Measurements from ENCODE around the gene KDM2B.
A peak's percentile ranks its signal among the peaks of the same experiment; 100 is the strongest.

Gene KDM2B

DNA sequence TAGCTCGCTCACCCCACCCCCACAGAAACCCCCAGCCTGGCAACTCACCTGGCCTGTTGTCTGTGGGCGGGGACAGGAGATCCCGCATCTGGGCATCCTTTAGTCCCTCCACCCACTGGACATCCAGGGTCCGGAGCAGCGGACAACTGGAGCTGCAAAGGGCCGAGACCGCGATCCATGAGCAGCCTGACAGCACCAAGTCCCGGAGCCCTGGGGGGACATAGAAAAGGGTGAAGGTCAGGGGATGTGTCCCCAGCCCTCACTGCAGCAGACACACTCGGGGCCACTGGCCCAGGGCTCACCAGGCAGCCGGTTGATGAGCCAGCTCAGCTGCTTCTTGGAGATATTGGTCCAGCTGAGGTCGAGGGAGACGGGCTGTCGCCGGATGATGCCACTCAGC lies 140.1 kb downstream of the KDM2B start:
- peaks cover 100% of the 10 kb centered on the region for H3K36me3 Mint-ChIP-seq (ENCODE audit: low read depth)
- H3K4me3 Mint-ChIP-seq: no peak overlapping the region
- H3K27ac Mint-ChIP-seq: no peak overlapping the region
- no peaks in the 10 kb centered on the region for H3K27me3 Mint-ChIP-seq
- peaks cover 38% of the 10 kb centered on the region for H3K4me1 Mint-ChIP-seq (ENCODE audit: low read depth)
- intact Hi-C loops (cut with micrococcal nuclease): loop anchor here (5.0 kb wide), 1 partner anchor 378 kb away; no protein-coding TSS in a partner anchor
- H3K9me3 Mint-ChIP-seq: peaks cover 11% of the 10 kb centered on the region

DNA sequence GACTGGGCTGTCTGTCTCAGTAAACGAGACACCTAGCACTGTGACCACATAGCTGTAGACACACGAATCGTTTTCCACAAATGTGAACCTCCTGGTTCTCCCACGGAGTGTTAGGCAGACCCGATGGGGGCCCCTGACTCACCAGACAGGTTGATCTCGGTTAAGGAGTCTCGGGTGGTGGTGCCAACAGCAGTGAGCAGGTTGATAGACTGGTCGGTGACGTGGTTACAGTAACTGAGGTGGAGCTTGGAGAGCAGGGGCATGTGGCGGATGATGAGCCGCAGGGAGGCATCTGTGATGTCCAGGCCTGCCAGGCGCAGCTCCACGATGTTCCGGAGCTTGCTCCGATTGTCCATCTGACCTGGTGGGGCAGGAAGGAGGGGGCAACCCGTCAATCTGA lies 141.1 kb downstream of the KDM2B start:
- Mint-ChIP-seq H3K4me3 (no peak overlapping the region), H3K9me3 (peaks cover 11% of the 10 kb centered on the region), H3K4me1 (ENCODE audit: low read depth) (peaks cover 38% of the 10 kb centered on the region), H3K36me3 (ENCODE audit: low read depth) (peaks cover 100% of the 10 kb centered on the region), H3K27ac (no peak overlapping the region), H3K27me3 (no peaks in the 10 kb centered on the region)
- intact Hi-C loops (cut with micrococcal nuclease): loop anchor here (5.0 kb wide), 1 partner anchor 377 kb away; no protein-coding TSS in a partner anchor

DNA sequence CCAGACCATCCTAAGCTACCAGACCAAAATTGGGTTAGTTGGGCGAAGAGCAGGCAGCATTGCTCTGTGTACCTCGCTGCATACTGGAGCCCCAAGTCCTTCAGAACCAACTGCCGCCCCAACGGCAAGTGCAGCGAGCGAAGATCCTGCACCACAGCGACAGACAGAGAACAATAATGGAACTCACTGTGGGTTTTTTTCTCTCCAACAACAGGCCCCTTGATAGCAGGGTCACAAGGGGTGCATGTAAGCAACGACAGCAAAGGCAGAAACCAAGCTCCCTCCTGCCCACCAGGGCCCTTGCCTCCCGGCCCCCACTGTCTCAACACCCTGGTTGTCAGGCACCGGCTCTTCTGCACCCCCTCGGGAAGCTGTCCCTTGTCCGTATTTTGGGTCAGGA lies 141.9 kb downstream of the KDM2B start:
- Mint-ChIP-seq H3K27me3 (no peaks in the 10 kb centered on the region), H3K27ac (no peak overlapping the region), H3K4me1 (ENCODE audit: low read depth) (peaks cover 35% of the 10 kb centered on the region), H3K36me3 (ENCODE audit: low read depth) (peaks cover 100% of the 10 kb centered on the region), H3K9me3 (peaks cover 11% of the 10 kb centered on the region), H3K4me3 (no peak overlapping the region)
- intact Hi-C loops (cut with micrococcal nuclease): no loop called here

DNA sequence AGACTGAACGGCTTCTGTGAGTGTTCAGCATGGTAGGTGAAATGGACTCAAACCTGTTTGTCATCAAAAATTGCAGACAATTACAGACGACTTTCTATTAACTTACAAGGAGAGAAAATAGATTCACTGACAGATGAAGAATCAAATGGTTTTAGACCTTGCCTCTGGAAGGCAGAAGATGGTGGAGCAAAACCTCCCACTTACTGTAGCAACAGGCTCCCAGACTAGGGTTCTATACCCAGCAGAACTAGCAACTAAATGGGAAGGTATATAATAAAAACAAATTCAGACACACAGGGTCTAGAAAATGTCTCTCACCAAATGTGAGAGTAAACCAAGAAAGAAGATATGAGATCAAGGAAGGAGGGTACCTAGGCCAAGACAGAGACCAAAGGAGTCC lies 144.1 kb downstream of the KDM2B start:
- intact Hi-C loops (cut with micrococcal nuclease): no loop called here
- peaks cover 11% of the 10 kb centered on the region for H3K9me3 Mint-ChIP-seq
- H3K27me3 Mint-ChIP-seq: no peaks in the 10 kb centered on the region
- no peak overlapping the region for H3K4me3 Mint-ChIP-seq
- peaks cover 100% of the 10 kb centered on the region for H3K36me3 Mint-ChIP-seq (ENCODE audit: low read depth)
- peak overlapping the region; percentile 30 for H3K27ac Mint-ChIP-seq
- H3K4me1 Mint-ChIP-seq (ENCODE audit: low read depth): peaks cover 31% of the 10 kb centered on the region

DNA sequence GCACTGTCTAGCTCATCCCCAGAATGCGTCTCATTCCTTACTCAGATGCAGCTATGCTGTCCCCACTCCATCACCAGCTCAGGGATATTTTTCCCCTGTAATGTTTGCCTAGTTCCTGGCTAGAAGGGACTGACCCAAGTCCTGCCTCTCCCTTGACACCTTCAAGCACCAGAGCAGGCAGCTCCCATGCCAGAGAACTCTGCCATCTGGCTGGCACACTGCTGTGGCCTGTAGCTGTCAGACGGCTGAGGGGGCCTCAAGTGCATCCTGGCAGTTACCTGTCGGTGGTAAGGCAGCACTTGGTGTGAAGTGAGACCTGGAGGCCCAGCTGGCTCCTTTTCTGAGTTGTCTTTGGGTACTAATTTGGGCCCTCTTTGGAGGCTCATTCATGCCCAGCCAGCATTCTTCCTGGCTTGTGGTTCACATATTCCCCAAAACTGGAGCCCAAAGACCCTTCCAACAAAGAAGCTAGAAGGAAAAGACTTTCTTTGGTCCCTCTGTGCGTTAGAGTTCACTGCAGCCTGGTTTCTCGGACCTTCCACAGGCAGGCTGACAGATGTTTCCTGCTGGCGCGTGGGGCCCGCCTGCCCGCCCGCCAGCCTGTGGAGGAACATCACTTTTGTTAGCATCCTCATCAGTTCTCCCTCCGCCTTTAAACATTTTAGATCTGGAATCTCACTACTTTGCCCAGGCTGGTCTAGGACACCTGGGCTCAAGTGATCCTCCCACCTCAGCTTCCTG lies 147.9 kb downstream of the KDM2B start:
- Mint-ChIP-seq H3K27me3 (no peaks in the 10 kb centered on the region), H3K4me1 (ENCODE audit: low read depth) (peaks cover 25% of the 10 kb centered on the region), H3K9me3 (peaks cover 11% of the 10 kb centered on the region), H3K27ac (peak overlapping the region; percentile 24), H3K4me3 (no peak overlapping the region), H3K36me3 (ENCODE audit: low read depth) (peaks cover 100% of the 10 kb centered on the region)
- intact Hi-C loops (cut with micrococcal nuclease): no loop called here

DNA sequence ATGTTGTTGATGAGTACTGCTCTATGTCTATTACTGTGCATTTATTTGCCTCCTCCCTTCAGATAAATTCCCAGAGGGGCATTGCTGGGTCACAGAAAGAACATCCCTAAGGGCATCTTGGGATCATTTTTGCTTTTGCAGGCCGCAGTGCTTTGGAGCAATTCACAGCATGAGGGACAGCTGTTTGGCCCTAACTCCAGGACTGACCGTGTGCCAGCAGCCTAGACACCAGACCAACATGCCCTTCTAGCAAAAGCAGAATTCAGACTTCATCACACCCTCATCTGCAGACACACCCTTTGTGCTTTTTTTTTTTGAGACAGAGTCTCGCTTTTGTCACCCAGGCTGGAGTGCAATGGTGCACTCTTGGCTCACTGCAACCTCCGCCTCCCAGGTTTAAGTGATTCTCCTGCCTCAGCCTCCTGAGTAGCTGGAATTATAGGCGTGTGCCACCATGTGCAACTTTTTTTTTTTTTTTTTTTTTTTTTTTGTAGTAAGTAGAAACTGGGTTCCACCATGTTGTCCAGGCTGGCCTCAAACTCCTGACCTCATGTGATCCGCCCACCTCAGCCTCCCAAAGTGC lies 149.9 kb downstream of the KDM2B start:
- Mint-ChIP-seq H3K36me3 (ENCODE audit: low read depth) (peaks cover 100% of the 10 kb centered on the region), H3K9me3 (no peaks in the 10 kb centered on the region), H3K27me3 (no peaks in the 10 kb centered on the region), H3K4me3 (no peak overlapping the region), H3K27ac (no peak overlapping the region), H3K4me1 (ENCODE audit: low read depth) (peaks cover 20% of the 10 kb centered on the region)
- intact Hi-C loops (cut with micrococcal nuclease): no loop called here

DNA sequence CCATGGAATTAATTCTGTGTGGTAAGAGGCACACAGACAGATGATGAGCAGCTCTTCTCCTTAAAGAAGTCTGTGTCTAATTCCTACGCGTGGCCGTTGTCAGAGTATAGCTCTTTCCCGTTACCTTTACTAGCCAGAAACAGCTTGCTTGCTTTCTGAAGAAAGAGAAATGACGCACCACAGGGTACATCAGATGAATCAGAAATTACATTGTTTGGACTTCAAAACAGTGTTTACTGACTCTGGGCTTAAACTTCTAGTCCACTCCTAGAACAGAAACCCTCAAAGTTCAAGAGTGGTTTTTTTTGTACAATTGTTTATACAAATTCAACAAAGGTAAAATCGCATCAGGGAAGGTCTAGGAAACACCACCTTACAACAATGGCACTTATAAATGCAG lies 151.9 kb downstream of the KDM2B start:
- Mint-ChIP-seq H3K27me3 (no peaks in the 10 kb centered on the region), H3K4me1 (ENCODE audit: low read depth) (peaks cover 27% of the 10 kb centered on the region), H3K36me3 (ENCODE audit: low read depth) (peaks cover 93% of the 10 kb centered on the region), H3K9me3 (no peaks in the 10 kb centered on the region), H3K27ac (no peak overlapping the region), H3K4me3 (no peak overlapping the region)
- intact Hi-C loops (cut with micrococcal nuclease): no loop called here

DNA sequence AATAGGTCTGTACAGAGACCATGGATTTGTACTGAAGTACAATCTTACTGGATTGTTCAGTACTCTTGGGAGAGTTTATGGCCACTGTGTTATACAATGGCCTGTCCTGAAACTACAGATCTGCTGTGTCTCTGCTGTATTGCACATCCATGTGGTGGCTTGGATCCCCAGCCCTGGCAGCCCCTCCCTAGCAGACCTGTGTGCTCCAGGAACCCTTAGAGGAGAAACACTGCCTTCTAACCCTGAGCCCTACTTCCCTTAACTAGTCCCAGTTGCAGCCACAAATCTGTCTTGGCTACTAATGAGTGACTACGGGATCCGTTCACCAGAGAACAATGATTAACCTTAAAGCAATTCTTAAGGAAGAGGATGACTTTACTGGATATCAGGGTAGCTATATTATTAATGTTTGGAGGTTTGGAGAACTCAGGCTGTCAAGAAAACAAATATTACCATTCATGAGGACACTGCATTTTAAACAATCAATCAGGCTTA lies 153.2 kb downstream of the KDM2B start:
- Mint-ChIP-seq H3K4me1 (ENCODE audit: low read depth) (peaks cover 21% of the 10 kb centered on the region), H3K27ac (peak overlapping the region; percentile 57), H3K36me3 (ENCODE audit: low read depth) (peaks cover 93% of the 10 kb centered on the region)

DNA sequence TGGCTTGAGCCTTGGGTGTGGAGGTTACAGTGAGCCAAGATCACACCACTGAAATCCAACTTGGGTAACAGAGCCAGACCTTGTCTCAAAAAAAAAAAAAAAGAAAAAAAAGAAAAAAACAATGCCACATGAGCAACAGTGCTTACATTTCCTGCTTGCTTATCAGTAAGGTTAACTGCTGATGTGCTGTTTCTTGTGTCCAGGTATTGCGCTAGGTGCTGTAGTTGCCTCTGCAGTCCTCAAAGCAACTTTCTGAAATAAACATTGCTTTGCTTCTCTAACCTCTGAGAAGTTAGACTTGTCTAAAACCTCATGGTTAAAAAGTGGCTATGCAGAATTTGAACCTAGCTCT lies 156.2 kb downstream of the KDM2B start:
- Mint-ChIP-seq H3K27me3 (no peaks in the 10 kb centered on the region), H3K27ac (peak overlapping the region; percentile 60), H3K36me3 (ENCODE audit: low read depth) (peaks cover 93% of the 10 kb centered on the region), H3K9me3 (no peaks in the 10 kb centered on the region), H3K4me1 (ENCODE audit: low read depth) (peaks cover 21% of the 10 kb centered on the region), H3K4me3 (no peak overlapping the region)
- intact Hi-C loops (cut with micrococcal nuclease): no loop called here

More for the DNA sequence above, 153.2 kb downstream of the KDM2B start:
- no peaks in the 10 kb centered on the region for H3K9me3 Mint-ChIP-seq
- intact Hi-C loops (cut with micrococcal nuclease): no loop called here
- H3K27me3 Mint-ChIP-seq: no peaks in the 10 kb centered on the region
- no peak overlapping the region for H3K4me3 Mint-ChIP-seq

DNA sequence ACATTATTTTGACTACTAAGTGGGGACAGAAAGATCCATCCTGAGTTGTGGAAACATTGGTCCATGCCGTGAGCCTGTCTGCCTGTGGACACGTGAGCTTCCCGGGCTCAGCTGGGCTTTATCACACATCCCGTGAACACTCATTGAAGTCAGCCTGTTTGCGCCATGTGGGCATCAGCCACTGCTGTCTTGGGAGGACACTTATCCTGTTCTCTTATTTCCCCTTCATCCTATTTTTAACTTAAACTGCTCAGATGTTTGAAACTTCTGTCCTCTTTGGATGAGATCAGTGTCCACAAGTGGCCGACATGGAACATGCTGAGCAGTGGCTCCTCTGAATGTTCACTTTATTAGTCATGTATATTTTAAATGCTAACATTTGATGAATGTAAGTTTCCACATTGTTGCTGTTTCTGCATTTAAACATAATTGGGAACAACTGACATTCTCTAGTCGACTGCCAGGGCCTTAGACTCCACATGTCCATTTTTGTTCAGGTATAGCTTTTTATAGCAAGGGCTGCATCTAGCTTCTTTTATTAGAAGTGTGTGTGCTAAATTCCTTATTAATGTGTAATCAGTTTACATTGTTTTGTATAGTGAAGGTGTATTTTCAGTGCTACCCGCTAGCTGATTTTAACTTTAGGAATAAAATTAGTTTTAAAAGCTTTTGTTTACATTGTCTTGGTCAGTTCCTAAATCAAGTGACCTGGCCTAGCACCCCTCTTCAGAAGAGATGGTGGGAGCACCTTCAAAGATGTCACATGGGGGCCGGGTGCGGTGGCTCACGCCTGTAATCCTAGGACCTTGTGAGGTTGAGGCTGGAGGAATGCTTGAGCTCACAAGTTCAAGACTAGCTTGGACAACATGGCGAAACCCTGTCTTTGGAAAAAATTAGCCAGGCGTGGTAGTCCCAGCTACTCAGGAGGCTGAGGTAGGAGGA lies 156.9 kb downstream of the KDM2B start:
- H3K4me3 Mint-ChIP-seq: no peak overlapping the region
- peak overlapping the region; percentile 60 for H3K27ac Mint-ChIP-seq
- H3K9me3 Mint-ChIP-seq: no peaks in the 10 kb centered on the region
- intact Hi-C loops (cut with micrococcal nuclease): no loop called here
- H3K4me1 Mint-ChIP-seq (ENCODE audit: low read depth): peaks cover 21% of the 10 kb centered on the region
- no peaks in the 10 kb centered on the region for H3K27me3 Mint-ChIP-seq
- H3K36me3 Mint-ChIP-seq (ENCODE audit: low read depth): peaks cover 92% of the 10 kb centered on the region

DNA sequence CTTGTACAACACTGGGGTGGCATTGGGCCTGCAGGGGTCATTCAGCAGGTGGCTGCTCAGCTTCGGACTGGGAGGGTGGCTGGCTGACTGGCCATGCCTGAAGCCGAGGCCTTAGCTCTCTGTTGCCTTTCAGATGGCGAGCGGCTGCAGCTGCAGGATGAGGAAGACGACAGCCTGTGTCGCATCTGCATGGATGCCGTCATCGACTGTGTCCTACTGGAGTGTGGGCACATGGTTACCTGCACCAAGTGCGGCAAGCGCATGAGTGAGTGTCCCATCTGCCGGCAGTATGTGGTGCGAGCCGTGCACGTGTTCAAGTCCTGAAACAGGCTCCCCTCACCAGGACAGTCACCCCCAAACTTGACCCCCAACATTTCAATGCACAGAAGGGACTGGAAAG lies 157.6 kb downstream of the KDM2B start:
- H3K27ac Mint-ChIP-seq: no peak overlapping the region
- peaks cover 92% of the 10 kb centered on the region for H3K36me3 Mint-ChIP-seq (ENCODE audit: low read depth)
- intact Hi-C loops (cut with micrococcal nuclease): no loop called here
- H3K4me1 Mint-ChIP-seq (ENCODE audit: low read depth): peaks cover 21% of the 10 kb centered on the region
- no peaks in the 10 kb centered on the region for H3K9me3 Mint-ChIP-seq
- no peaks in the 10 kb centered on the region for H3K27me3 Mint-ChIP-seq
- H3K4me3 Mint-ChIP-seq: no peak overlapping the region

DNA sequence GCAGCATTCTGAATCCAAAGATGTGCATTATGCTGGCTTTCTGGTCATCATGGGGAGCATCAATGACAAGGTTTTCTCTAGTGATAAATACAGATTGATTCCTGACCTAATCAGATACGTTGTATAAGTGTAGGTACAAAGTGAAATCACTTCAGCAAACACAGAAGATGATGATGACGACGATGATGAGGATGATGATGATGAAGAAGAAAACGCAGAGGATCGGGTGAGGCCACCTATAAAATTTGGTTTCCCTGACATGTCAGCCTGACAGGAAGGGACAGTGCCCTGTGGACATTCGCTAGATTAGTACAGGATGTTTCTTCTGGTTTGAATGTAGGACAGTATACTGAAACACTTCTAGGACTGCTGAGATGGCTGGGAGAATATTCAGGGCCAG lies 160.7 kb downstream of the KDM2B start:
- H3K4me3 Mint-ChIP-seq: no peak overlapping the region
- peaks cover 94% of the 10 kb centered on the region for H3K36me3 Mint-ChIP-seq (ENCODE audit: low read depth)
- intact Hi-C loops (cut with micrococcal nuclease): no loop called here
- H3K9me3 Mint-ChIP-seq: no peaks in the 10 kb centered on the region
- H3K27ac Mint-ChIP-seq: no peak overlapping the region
- H3K4me1 Mint-ChIP-seq (ENCODE audit: low read depth): no peaks in the 10 kb centered on the region
- H3K27me3 Mint-ChIP-seq: no peaks in the 10 kb centered on the region

DNA sequence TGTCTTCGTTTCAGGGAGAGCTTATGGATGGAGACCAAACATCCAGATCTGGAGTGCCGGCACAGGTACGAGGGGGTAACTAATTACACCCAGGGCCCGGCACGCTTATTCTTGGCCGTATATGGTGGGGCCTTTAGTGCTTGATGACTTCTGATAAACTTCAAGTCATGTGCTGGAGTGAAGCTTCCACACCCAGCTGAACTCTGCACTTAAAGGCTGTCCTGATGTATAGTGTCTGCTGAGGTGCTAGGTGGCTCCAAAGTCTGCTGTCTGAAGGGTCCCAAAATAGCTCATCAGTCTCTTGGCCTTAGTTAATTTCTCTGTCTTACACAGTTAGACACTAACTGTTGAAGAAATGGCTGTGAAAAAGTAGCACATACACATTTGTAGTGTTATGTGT lies 163.0 kb downstream of the KDM2B start:
- H3K27me3 Mint-ChIP-seq: no peaks in the 10 kb centered on the region
- H3K4me3 Mint-ChIP-seq: no peak overlapping the region
- no peaks in the 10 kb centered on the region for H3K4me1 Mint-ChIP-seq (ENCODE audit: low read depth)
- H3K9me3 Mint-ChIP-seq: no peaks in the 10 kb centered on the region
- H3K36me3 Mint-ChIP-seq (ENCODE audit: low read depth): peaks cover 87% of the 10 kb centered on the region
- intact Hi-C loops (cut with micrococcal nuclease): no loop called here
- no peak overlapping the region for H3K27ac Mint-ChIP-seq

DNA sequence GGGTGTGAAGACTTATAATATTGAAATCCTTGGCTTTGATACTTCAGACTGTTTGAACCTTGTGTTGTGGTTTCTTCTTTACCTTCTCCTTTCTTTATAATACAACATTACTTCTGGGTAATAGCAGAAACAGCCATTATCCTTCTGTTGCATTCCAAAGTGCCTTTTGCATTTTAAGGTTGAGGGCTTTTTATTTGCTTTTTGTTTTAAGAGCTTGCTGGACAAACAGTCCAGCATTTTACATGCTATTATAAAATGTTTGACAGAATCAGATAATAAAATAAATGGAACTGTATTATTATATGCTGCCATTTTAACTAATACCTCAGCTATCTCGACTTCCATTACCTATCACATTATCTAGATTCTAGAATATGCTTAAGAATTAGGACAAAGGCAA lies 166.9 kb downstream of the KDM2B start:
- H3K36me3 Mint-ChIP-seq (ENCODE audit: low read depth): peaks cover 58% of the 10 kb centered on the region
- no peaks in the 10 kb centered on the region for H3K4me1 Mint-ChIP-seq (ENCODE audit: low read depth)
- intact Hi-C loops (cut with micrococcal nuclease): no loop called here
- no peak overlapping the region for H3K27ac Mint-ChIP-seq
- no peak overlapping the region for H3K4me3 Mint-ChIP-seq
- no peaks in the 10 kb centered on the region for H3K9me3 Mint-ChIP-seq
- H3K27me3 Mint-ChIP-seq: no peaks in the 10 kb centered on the region
